ENCODE data around the gene GLYATL1B. TPM values are rescaled to one million over a fixed set of nuclear protein-coding genes. Genes with fewer than 3 reads are reported as not detected.
A peak's percentile ranks its signal among the peaks of the same experiment; 100 is the strongest.
"Not testable (repeated sequence)": the region's sequence is repeated elsewhere in the genome, so short reads cannot be mapped to it uniquely, and the experiment has no call there.

The GLYATL1B gene
- total RNA-seq, 1 experiment from 2014 or later: not detected

- H3K36me3 ChIP-seq (ENCODE audit: insufficient read depth, low read length); H3K79me2 ChIP-seq (ENCODE audit: low read length); H3K4me2 ChIP-seq (ENCODE audit: low read depth, low read length, poor library complexity, severe bottlenecking); H3K4me3 ChIP-seq (ENCODE audit: low read length); H4K20me1 ChIP-seq (ENCODE audit: insufficient read depth, low read depth, low read length); H2AFZ ChIP-seq (ENCODE audit: low read length); DNase-seq; H3K9me3 ChIP-seq (ENCODE audit: low read length); H3K9me2 ChIP-seq (replicated peaks; ENCODE audit: insufficient read depth, low read length); H3K9ac ChIP-seq (ENCODE audit: low read length); H3K27me3 ChIP-seq (ENCODE audit: low read length); H3K27ac ChIP-seq (ENCODE audit: low read length): not testable (repeated sequence)
- peaks cover 28% of the 10 kb centered on the region for H3K4me1 ChIP-seq (ENCODE audit: low read length)
Measured at GRCh38 chr11:59081430-59082020, 4.6 kb upstream of the GLYATL1B start.

- peak overlapping the region; percentile 70 for H3K27ac ChIP-seq (ENCODE audit: low read length)
- peak overlapping the region; percentile 17; the same call in 1 of the 2 replicates for H3K9ac ChIP-seq (ENCODE audit: low read length)
- no peaks in the 10 kb centered on the region for H3K9me2 ChIP-seq (replicated peaks; ENCODE audit: insufficient read depth, low read length)
- H4K20me1 ChIP-seq (ENCODE audit: insufficient read depth, low read depth, low read length): no peaks in the 10 kb centered on the region
- H3K36me3 ChIP-seq (ENCODE audit: insufficient read depth, low read length): no peaks in the 10 kb centered on the region
- no peaks in the 10 kb centered on the region for H3K79me2 ChIP-seq (ENCODE audit: low read length)
- peak overlapping the region; percentile 55 for H2AFZ ChIP-seq (ENCODE audit: low read length)
- no peaks in the 10 kb centered on the region for H3K9me3 ChIP-seq (ENCODE audit: low read length)
- H3K4me3 ChIP-seq (ENCODE audit: low read length): no peak overlapping the region; the same call in 1 of the 2 replicates
- peak; percentile 75 for DNase-seq
- H3K27me3 ChIP-seq (ENCODE audit: low read length): no peaks in the 10 kb centered on the region
- H3K4me2 ChIP-seq (ENCODE audit: low read depth, low read length, poor library complexity, severe bottlenecking): peak overlapping the region; percentile 54
- H3K4me1 ChIP-seq (ENCODE audit: low read length): peaks cover 32% of the 10 kb centered on the region
Measured at GRCh38 chr11:59088162-59088561, 2.1 kb downstream of the GLYATL1B start.

GRCh38 chr11:59093576-59093975 is 7.5 kb downstream of the GLYATL1B start:
- not testable (repeated sequence) for H3K79me2 ChIP-seq (ENCODE audit: low read length); H3K27ac ChIP-seq (ENCODE audit: low read length); H3K9ac ChIP-seq (ENCODE audit: low read length); H3K27me3 ChIP-seq (ENCODE audit: low read length); H3K36me3 ChIP-seq (ENCODE audit: insufficient read depth, low read length); DNase-seq; H2AFZ ChIP-seq (ENCODE audit: low read length); H3K9me3 ChIP-seq (ENCODE audit: low read length); H3K4me2 ChIP-seq (ENCODE audit: low read depth, low read length, poor library complexity, severe bottlenecking); H3K9me2 ChIP-seq (replicated peaks; ENCODE audit: insufficient read depth, low read length); H4K20me1 ChIP-seq (ENCODE audit: insufficient read depth, low read depth, low read length); H3K4me3 ChIP-seq (ENCODE audit: low read length)
- peaks cover 60% of the 10 kb centered on the region for H3K4me1 ChIP-seq (ENCODE audit: low read length)

GRCh38 chr11:59095225-59095624 is 9.1 kb downstream of the GLYATL1B start:
- Histone ChIP-seq H3K27ac (ENCODE audit: low read length) (peak overlapping the region; percentile 58; the same call in 1 of the 2 replicates), H2AFZ (ENCODE audit: low read length) (peak overlapping the region; percentile 89), H3K4me2 (ENCODE audit: low read depth, low read length, poor library complexity, severe bottlenecking) (peak overlapping the region; percentile 71), H3K9ac (ENCODE audit: low read length) (peak overlapping the region; percentile 42; the same call in 1 of the 2 replicates), H3K4me3 (ENCODE audit: low read length) (peak overlapping the region; percentile 30; the same call in 1 of the 2 replicates), H3K4me1 (ENCODE audit: low read length) (peaks cover 49% of the 10 kb centered on the region)
- not testable (repeated sequence) for H3K36me3 ChIP-seq (ENCODE audit: insufficient read depth, low read length); H3K27me3 ChIP-seq (ENCODE audit: low read length); H4K20me1 ChIP-seq (ENCODE audit: insufficient read depth, low read depth, low read length); H3K9me3 ChIP-seq (ENCODE audit: low read length); H3K9me2 ChIP-seq (replicated peaks; ENCODE audit: insufficient read depth, low read length); H3K79me2 ChIP-seq (ENCODE audit: low read length)
- peak; percentile 75 for DNase-seq

- H3K4me3 ChIP-seq (ENCODE audit: low read length): 0 out of 2 replicates have a peak overlapping the region, but pooled peaks have one; percentile 30
- not testable (repeated sequence) for H3K27me3 ChIP-seq (ENCODE audit: low read length); DNase-seq; H3K9me3 ChIP-seq (ENCODE audit: low read length); H4K20me1 ChIP-seq (ENCODE audit: insufficient read depth, low read depth, low read length); H2AFZ ChIP-seq (ENCODE audit: low read length); H3K79me2 ChIP-seq (ENCODE audit: low read length); H3K9me2 ChIP-seq (replicated peaks; ENCODE audit: insufficient read depth, low read length); H3K36me3 ChIP-seq (ENCODE audit: insufficient read depth, low read length)
- H3K9ac ChIP-seq (ENCODE audit: low read length): 0 out of 2 replicates have a peak overlapping the region, but pooled peaks have one; percentile 42
- peaks cover 44% of the 10 kb centered on the region for H3K4me1 ChIP-seq (ENCODE audit: low read length)
- H3K27ac ChIP-seq (ENCODE audit: low read length): 0 out of 2 replicates have a peak overlapping the region, but pooled peaks have one; percentile 58
- peak overlapping the region; percentile 71 for H3K4me2 ChIP-seq (ENCODE audit: low read depth, low read length, poor library complexity, severe bottlenecking)
Measured at GRCh38 chr11:59095972-59096575, 10.0 kb downstream of the GLYATL1B start.

GRCh38 chr11:59097113-59097708 is 11.1 kb downstream of the GLYATL1B start:
- Histone ChIP-seq H3K4me3 (ENCODE audit: low read length) (peak overlapping the region; percentile 12; the same call in 1 of the 2 replicates), H2AFZ (ENCODE audit: low read length) (no peak overlapping the region), H3K79me2 (ENCODE audit: low read length) (no peaks in the 10 kb centered on the region), H3K4me2 (ENCODE audit: low read depth, low read length, poor library complexity, severe bottlenecking) (peak overlapping the region; percentile 71), H3K36me3 (ENCODE audit: insufficient read depth, low read length) (no peaks in the 10 kb centered on the region), H3K4me1 (ENCODE audit: low read length) (peaks cover 54% of the 10 kb centered on the region), H3K27ac (ENCODE audit: low read length) (no peak overlapping the region), H3K9me3 (ENCODE audit: low read length) (no peaks in the 10 kb centered on the region), H3K27me3 (ENCODE audit: low read length) (no peaks in the 10 kb centered on the region), H3K9me2 (replicated peaks; ENCODE audit: insufficient read depth, low read length) (no peaks in the 10 kb centered on the region), H4K20me1 (ENCODE audit: insufficient read depth, low read depth, low read length) (no peaks in the 10 kb centered on the region), H3K9ac (ENCODE audit: low read length) (no peak overlapping the region)
- DNase-seq: peak; percentile 89

- H3K4me2 ChIP-seq (ENCODE audit: low read depth, low read length, poor library complexity, severe bottlenecking): peak overlapping the region; percentile 71
- DNase-seq: not testable (repeated sequence)
- H3K4me3 ChIP-seq (ENCODE audit: low read length): peak overlapping the region; percentile 12; the same call in 1 of the 2 replicates
Measured at GRCh38 chr11:59097938-59098337, 11.8 kb downstream of the GLYATL1B start.

GRCh38 chr11:59102259-59102765 is 16.2 kb downstream of the GLYATL1B start:
- H3K27ac ChIP-seq (ENCODE audit: low read length): no peak overlapping the region
- DNase-seq: peak; percentile 92
- peaks cover 49% of the 10 kb centered on the region for H3K4me1 ChIP-seq (ENCODE audit: low read length)
- H3K79me2 ChIP-seq (ENCODE audit: low read length): peaks cover 4% of the 10 kb centered on the region
- H3K36me3 ChIP-seq (ENCODE audit: insufficient read depth, low read length): no peaks in the 10 kb centered on the region
- H3K9ac ChIP-seq (ENCODE audit: low read length): peak overlapping the region; percentile 46
- no peaks in the 10 kb centered on the region for H3K27me3 ChIP-seq (ENCODE audit: low read length)
- peak overlapping the region; percentile 80; the same call in 1 of the 2 replicates for H2AFZ ChIP-seq (ENCODE audit: low read length)
- no peaks in the 10 kb centered on the region for H4K20me1 ChIP-seq (ENCODE audit: insufficient read depth, low read depth, low read length)
- peak overlapping the region; percentile 67 for H3K4me3 ChIP-seq (ENCODE audit: low read length)
- H3K4me2 ChIP-seq (ENCODE audit: low read depth, low read length, poor library complexity, severe bottlenecking): peak overlapping the region; percentile 82
- no peaks in the 10 kb centered on the region for H3K9me3 ChIP-seq (ENCODE audit: low read length)
- H3K9me2 ChIP-seq (replicated peaks; ENCODE audit: insufficient read depth, low read length): no peaks in the 10 kb centered on the region

More at GRCh38 chr11:59097938-59098337, 11.8 kb downstream of the GLYATL1B start:
- not testable (repeated sequence) for H3K27me3 ChIP-seq (ENCODE audit: low read length); H3K36me3 ChIP-seq (ENCODE audit: insufficient read depth, low read length); H2AFZ ChIP-seq (ENCODE audit: low read length); H3K9me2 ChIP-seq (replicated peaks; ENCODE audit: insufficient read depth, low read length); H4K20me1 ChIP-seq (ENCODE audit: insufficient read depth, low read depth, low read length); H3K9ac ChIP-seq (ENCODE audit: low read length); H3K9me3 ChIP-seq (ENCODE audit: low read length); H3K79me2 ChIP-seq (ENCODE audit: low read length); H3K27ac ChIP-seq (ENCODE audit: low read length)
- peaks cover 62% of the 10 kb centered on the region for H3K4me1 ChIP-seq (ENCODE audit: low read length)
